Measurements from ENCODE around the gene ATG16L2.
A peak's percentile ranks its signal among the peaks of the same experiment; 100 is the strongest.
"Not testable (repeated sequence)": the region's sequence is repeated elsewhere in the genome, so short reads cannot be mapped to it uniquely, and the experiment has no call there.

ATG16L2 gene

GRCh38 chr11:72856065-72856464, 41.9 kb downstream of the ATG16L2 start:
- Mint-ChIP-seq H3K4me3 (no peak overlapping the region), H3K9me3 (no peaks in the 10 kb centered on the region), H3K27ac (no peak overlapping the region), H3K4me1 (no peaks in the 10 kb centered on the region), H3K36me3 (peaks cover 16% of the 10 kb centered on the region)
- ATAC-seq (no peak), DNase-seq (ENCODE audit: low spot score in 2 of 2) (no peak)

- ATAC-seq, result no peak
- DNase-seq (ENCODE audit: low spot score in 2 of 2), result no peak
- Mint-ChIP-seq H3K36me3 (peaks cover 19% of the 10 kb centered on the region), H3K27ac (no peak overlapping the region), H3K9me3 (no peaks in the 10 kb centered on the region), H3K4me3 (no peak overlapping the region), H3K4me1 (no peaks in the 10 kb centered on the region)
These were observed 42.5 kb downstream of the ATG16L2 start for GRCh38 chr11:72856551-72857345.

GRCh38 chr11:72858267-72858666, 44.1 kb downstream of the ATG16L2 start:
- not testable (repeated sequence) for H3K27ac Mint-ChIP-seq; H3K4me3 Mint-ChIP-seq; H3K4me1 Mint-ChIP-seq; ATAC-seq; H3K9me3 Mint-ChIP-seq; DNase-seq (ENCODE audit: low spot score in 2 of 2)
- H3K36me3 Mint-ChIP-seq, result peaks cover 19% of the 10 kb centered on the region

GRCh38 chr11:72859126-72859525, 44.9 kb downstream of the ATG16L2 start:
- no peaks in the 10 kb centered on the region for H3K9me3 Mint-ChIP-seq
- no peak for DNase-seq (ENCODE audit: low spot score in 2 of 2)
- ATAC-seq, result peak; percentile 50
- no peak overlapping the region for H3K27ac Mint-ChIP-seq
- no peaks in the 10 kb centered on the region for H3K4me1 Mint-ChIP-seq
- H3K4me3 Mint-ChIP-seq, result no peak overlapping the region
- peaks cover 19% of the 10 kb centered on the region for H3K36me3 Mint-ChIP-seq

- no peaks in the 10 kb centered on the region for H3K4me1 Mint-ChIP-seq
- H3K9me3 Mint-ChIP-seq, result no peaks in the 10 kb centered on the region
- peaks cover 19% of the 10 kb centered on the region for H3K36me3 Mint-ChIP-seq
- no peak overlapping the region for H3K27ac Mint-ChIP-seq
- ATAC-seq (no peak), DNase-seq (ENCODE audit: low spot score in 2 of 2) (no peak)
- no peak overlapping the region for H3K4me3 Mint-ChIP-seq
These were observed 45.8 kb downstream of the ATG16L2 start for GRCh38 chr11:72860010-72860409.

- Mint-ChIP-seq H3K9me3 (no peaks in the 10 kb centered on the region), H3K4me3 (no peak overlapping the region), H3K36me3 (peaks cover 19% of the 10 kb centered on the region), H3K4me1 (no peaks in the 10 kb centered on the region), H3K27ac (no peak overlapping the region)
- DNase-seq (ENCODE audit: low spot score in 2 of 2) (no peak), ATAC-seq (no peak)
These were observed 46.4 kb downstream of the ATG16L2 start for GRCh38 chr11:72860592-72860991.

- Mint-ChIP-seq H3K4me3 (no peak overlapping the region), H3K4me1 (no peaks in the 10 kb centered on the region), H3K36me3 (peaks cover 28% of the 10 kb centered on the region), H3K9me3 (no peaks in the 10 kb centered on the region), H3K27ac (no peak overlapping the region)
- DNase-seq (ENCODE audit: low spot score in 2 of 2), result no peak
- ATAC-seq, result no peak
These were observed 48.9 kb downstream of the ATG16L2 start for GRCh38 chr11:72863091-72863490.

GRCh38 chr11:72863916-72864315, 49.7 kb downstream of the ATG16L2 start:
- Mint-ChIP-seq H3K4me1 (no peaks in the 10 kb centered on the region), H3K9me3 (no peaks in the 10 kb centered on the region), H3K27ac (no peak overlapping the region), H3K36me3 (peaks cover 30% of the 10 kb centered on the region), H3K4me3 (no peak overlapping the region)
- no peak for DNase-seq (ENCODE audit: low spot score in 2 of 2)
- ATAC-seq, result no peak

- Mint-ChIP-seq H3K36me3 (peaks cover 38% of the 10 kb centered on the region), H3K9me3 (no peaks in the 10 kb centered on the region), H3K4me3 (no peak overlapping the region), H3K4me1 (peaks cover 4% of the 10 kb centered on the region), H3K27ac (no peak overlapping the region)
- no peak for DNase-seq (ENCODE audit: low spot score in 2 of 2)
- no peak for ATAC-seq
These were observed 50.8 kb downstream of the ATG16L2 start for GRCh38 chr11:72864702-72865655.

- ATAC-seq, result no peak
- Mint-ChIP-seq H3K4me3 (no peak overlapping the region), H3K9me3 (no peaks in the 10 kb centered on the region), H3K27ac (no peak overlapping the region), H3K4me1 (peaks cover 6% of the 10 kb centered on the region), H3K36me3 (peaks cover 42% of the 10 kb centered on the region)
- DNase-seq (ENCODE audit: low spot score in 2 of 2), result no peak
These were observed 53.8 kb downstream of the ATG16L2 start for GRCh38 chr11:72867970-72868369.

GRCh38 chr11:72869831-72870230, 55.6 kb downstream of the ATG16L2 start:
- H3K27ac Mint-ChIP-seq, result peak overlapping the region; percentile 26
- peaks cover 6% of the 10 kb centered on the region for H3K4me1 Mint-ChIP-seq
- H3K9me3 Mint-ChIP-seq, result no peaks in the 10 kb centered on the region
- ATAC-seq, result no peak
- H3K4me3 Mint-ChIP-seq, result no peak overlapping the region
- peaks cover 42% of the 10 kb centered on the region for H3K36me3 Mint-ChIP-seq
- no peak for DNase-seq (ENCODE audit: low spot score in 2 of 2)

- no peaks in the 10 kb centered on the region for H3K9me3 Mint-ChIP-seq
- DNase-seq (ENCODE audit: low spot score in 2 of 2) (no peak), ATAC-seq (no peak)
- no peak overlapping the region for H3K4me3 Mint-ChIP-seq
- no peak overlapping the region for H3K27ac Mint-ChIP-seq
- H3K4me1 Mint-ChIP-seq, result peaks cover 6% of the 10 kb centered on the region
- H3K36me3 Mint-ChIP-seq, result peaks cover 42% of the 10 kb centered on the region
These were observed 56.9 kb downstream of the ATG16L2 start for GRCh38 chr11:72871119-72871518.

- peaks cover 38% of the 10 kb centered on the region for H3K36me3 Mint-ChIP-seq
- no peak for ATAC-seq
These were observed 57.8 kb downstream of the ATG16L2 start for GRCh38 chr11:72872012-72872411.

GRCh38 chr11:72875736-72876135, 61.5 kb downstream of the ATG16L2 start:
- H3K4me3 Mint-ChIP-seq, result no peak overlapping the region
- no peaks in the 10 kb centered on the region for H3K4me1 Mint-ChIP-seq
- H3K36me3 Mint-ChIP-seq, result peaks cover 27% of the 10 kb centered on the region
- peak overlapping the region; percentile 29 for H3K27ac Mint-ChIP-seq
- ATAC-seq (no peak), DNase-seq (ENCODE audit: low spot score in 2 of 2) (no peak)
- no peaks in the 10 kb centered on the region for H3K9me3 Mint-ChIP-seq

More at GRCh38 chr11:72872012-72872411, 57.8 kb downstream of the ATG16L2 start:
- no peak overlapping the region for H3K27ac Mint-ChIP-seq
- peaks cover 6% of the 10 kb centered on the region for H3K4me1 Mint-ChIP-seq
- DNase-seq (ENCODE audit: low spot score in 2 of 2), result no peak
- H3K9me3 Mint-ChIP-seq, result no peaks in the 10 kb centered on the region
- H3K4me3 Mint-ChIP-seq, result no peak overlapping the region

- DNase-seq (ENCODE audit: low spot score in 2 of 2) (no peak), ATAC-seq (no peak)
- Mint-ChIP-seq H3K4me3 (no peak overlapping the region), H3K36me3 (peaks cover 27% of the 10 kb centered on the region), H3K4me1 (no peaks in the 10 kb centered on the region), H3K27ac (no peak overlapping the region), H3K9me3 (no peaks in the 10 kb centered on the region)
These were observed 61.9 kb downstream of the ATG16L2 start for GRCh38 chr11:72876147-72876546.

Measured in stimulated activated effector memory CD8-positive, alpha-beta T cell treated with anti-CD3 and anti-CD28 coated beads, Interleukin-12 subunit alpha, Interleukin-12 subunit beta, amount 100 ng/mL, for 72 hours (primary cell).